Superior temporal gyrus (tissue), 1 donor: ENCODE results near the gene ARHGEF3.

Experiments
- DNase-seq: peaks from one replicate; pipeline ENCODE4 v3.0.0-alpha.2; 2016; ENCODE audit errors: extremely low spot score

ARHGEF3 gene

DNA sequence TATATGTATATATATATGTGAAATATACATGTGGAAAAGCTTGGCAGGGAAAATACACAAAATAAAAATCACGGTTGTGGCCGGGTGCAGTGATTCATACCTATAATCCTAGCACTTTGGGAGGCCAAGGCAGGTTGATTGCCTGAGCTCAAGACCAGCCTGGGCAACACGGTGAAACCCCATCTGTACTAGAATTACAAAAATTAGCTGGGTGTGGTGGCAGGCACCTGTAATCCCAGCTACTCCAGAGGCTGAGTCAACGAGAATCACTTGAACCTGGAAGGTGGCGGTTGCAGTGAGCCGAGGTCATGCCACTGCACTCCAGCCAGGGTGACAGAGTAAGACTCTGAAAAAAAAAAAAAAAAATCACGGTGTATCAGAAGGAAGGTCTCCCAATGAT, 20.8 kb upstream of the ARHGEF3 start:
- no peak for DNase-seq

- no peak for DNase-seq
Observed at GRCh38 chr3:56819016-56819809, 17.5 kb upstream of the ARHGEF3 start.

DNA sequence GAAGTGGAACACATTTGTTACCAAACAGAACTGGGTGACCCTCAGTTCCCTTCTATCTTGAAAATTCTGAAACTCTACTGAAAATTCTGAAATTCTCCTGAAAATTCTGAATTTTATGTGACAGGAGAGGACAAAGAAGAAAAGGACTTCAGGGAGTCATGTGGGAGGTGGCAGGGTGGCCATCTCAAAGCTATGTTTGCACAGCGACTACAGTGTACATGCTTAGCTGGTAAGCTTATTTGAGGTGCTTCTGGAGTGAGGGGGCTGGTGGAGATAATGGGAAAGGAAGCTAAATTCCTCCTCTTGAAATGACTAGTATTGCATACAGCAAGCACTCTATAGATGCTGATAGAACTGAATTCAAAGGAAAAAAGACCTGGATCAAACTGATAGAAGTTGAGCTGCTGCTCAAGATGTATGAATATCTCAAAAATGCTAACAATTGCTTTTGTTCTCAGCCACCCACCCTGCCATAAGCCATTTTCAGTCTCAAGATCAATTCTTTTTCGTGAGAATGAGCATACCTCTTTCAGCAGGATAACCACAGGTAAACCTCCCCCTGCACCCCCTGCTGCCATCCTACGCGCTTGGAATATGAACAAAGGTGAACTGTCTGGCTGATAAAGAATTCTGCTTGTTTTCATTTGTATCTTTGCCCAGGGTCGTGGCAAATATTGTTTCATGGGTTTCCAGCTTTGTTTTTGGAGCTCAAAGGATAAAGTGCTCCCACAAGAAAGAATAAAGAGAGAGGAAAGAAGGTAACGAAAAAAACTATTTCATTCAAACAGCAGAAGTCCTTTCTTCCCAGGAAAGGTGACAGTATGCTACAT, 16.6 kb upstream of the ARHGEF3 start:
- no peak for DNase-seq

DNA sequence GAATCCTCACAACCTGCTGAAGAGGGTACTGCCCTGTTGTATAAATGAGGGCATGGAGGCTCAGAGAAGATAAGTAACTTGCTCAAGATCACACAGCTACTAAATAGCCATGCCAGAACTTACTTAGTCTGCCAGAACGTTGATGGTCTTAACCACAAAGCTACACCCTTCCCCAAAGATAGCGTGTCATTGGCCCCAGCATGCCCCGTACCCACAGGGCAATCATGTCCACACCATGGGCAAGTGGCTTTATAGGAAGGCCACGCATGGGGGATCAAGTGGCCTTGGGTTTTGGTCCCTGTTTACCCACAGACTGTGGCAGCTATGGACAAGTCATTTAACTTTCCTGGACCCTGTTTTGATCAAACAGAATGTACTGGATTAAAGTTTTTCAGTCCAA, 15.9 kb upstream of the ARHGEF3 start:
- DNase-seq, result no peak

- DNase-seq, result no peak
Observed at GRCh38 chr3:56816061-56816460, 14.3 kb upstream of the ARHGEF3 start.

- peak; percentile 17 for DNase-seq
Observed at GRCh38 chr3:56815589-56815988, 13.8 kb upstream of the ARHGEF3 start.

DNA sequence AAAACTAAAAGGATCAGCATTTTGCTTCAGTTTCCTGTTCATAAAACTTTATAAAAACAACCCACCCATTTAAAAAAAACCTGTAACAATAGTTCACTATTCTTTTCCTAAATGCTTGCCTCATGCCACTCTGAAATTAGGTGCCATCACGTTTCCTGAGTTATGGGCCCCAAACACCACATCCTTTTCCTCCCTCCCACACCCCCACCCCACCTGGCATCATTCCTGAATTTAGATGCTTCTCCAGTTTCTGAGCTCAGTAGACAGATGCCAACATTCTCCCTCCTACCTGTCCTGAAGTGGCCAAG, 11.9 kb upstream of the ARHGEF3 start:
- no peak for DNase-seq

- peak; percentile 24 for DNase-seq
Observed at GRCh38 chr3:56812754-56813652, 11.3 kb upstream of the ARHGEF3 start.

DNA sequence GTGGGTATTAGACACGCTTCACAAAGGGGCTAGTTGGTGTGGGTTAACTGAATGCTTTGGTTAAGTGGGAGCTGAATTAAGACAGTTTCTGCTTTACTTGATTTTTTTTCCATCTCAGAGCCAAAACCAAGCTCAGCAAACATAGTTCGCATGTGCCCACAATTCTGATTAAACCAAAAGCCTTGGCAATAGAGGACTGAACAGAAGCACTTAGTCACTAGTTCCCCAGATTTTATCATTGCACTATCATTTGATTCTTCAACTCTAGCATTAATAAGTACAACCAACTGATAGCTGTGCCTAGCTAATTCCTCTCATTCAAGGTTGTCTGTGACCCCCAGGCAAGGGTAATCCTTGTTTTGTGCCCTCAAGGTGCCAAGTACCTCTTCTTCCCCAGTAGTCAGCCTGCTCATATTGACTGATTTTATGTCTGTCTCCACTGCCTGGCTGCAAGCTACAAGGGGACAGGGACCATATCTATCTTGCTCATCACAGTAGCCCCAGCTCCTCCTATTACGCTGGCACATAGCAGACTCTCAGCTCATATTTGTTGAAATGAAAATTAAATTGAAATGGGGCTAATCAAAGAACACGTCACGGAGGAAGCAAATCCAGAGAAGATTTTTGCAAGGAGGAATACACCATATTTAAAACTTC, 9.9 kb upstream of the ARHGEF3 start:
- DNase-seq, result peak; percentile 13

GRCh38 chr3:56810577-56811545, 9.1 kb upstream of the ARHGEF3 start:
- no peak for DNase-seq

DNA sequence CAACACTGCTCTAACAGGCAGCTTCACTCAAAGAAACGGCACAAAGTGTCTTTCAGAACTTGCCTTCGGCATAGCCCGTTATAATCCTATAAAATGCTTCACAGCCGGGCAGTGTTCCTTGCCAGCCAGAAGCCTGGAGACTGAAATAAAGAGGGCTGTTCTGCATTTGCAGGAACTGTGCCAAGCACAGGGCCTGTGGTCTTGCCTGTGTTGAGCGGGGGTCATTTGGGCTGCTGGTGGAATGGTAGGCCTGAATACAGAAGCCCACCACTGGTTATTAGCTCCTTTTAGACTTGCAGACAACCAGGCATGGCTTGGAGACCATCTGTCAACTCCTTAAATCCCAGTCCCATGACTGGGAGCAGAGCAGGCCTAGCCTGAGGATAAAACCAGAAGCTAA, 4.7 kb upstream of the ARHGEF3 start:
- DNase-seq, result peak; percentile 80

DNA sequence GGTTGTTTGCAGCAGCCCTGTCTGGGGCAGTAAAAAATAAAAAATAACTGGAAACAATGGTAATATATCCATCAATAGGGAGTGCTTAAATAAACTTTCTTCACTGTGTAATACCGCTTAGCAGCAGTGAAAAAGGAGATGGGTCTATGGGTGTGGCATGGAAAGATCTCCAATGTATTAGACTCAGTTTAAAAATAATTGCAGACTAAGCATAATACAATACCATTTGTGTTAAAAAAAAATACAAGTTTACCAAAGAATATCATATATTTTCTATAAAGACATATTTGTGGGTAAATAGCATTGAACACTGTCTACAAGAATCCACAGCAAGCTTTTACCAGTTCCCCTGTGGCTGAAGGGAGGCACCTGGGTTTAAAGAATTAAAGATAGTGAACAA, 1.0 kb upstream of the ARHGEF3 start:
- DNase-seq, result no peak

DNA sequence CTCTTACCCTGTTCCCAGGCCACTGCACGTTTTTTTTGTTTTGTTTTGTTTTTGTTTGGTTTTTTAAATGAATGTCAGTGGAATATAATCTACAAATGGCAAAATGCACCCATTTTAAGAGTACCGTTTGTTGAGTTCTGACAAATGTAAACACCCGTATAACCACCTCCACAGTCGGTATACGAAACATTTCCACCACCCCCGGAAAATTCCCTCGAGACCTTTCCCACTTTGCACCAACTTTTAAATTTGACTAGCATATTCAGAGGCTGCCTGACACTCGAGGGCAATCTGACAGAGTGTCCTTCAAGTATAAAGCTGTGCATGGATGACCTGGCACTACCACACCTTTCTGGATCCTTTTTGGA, 613 bp upstream of the ARHGEF3 start:
- DNase-seq, result no peak

DNA sequence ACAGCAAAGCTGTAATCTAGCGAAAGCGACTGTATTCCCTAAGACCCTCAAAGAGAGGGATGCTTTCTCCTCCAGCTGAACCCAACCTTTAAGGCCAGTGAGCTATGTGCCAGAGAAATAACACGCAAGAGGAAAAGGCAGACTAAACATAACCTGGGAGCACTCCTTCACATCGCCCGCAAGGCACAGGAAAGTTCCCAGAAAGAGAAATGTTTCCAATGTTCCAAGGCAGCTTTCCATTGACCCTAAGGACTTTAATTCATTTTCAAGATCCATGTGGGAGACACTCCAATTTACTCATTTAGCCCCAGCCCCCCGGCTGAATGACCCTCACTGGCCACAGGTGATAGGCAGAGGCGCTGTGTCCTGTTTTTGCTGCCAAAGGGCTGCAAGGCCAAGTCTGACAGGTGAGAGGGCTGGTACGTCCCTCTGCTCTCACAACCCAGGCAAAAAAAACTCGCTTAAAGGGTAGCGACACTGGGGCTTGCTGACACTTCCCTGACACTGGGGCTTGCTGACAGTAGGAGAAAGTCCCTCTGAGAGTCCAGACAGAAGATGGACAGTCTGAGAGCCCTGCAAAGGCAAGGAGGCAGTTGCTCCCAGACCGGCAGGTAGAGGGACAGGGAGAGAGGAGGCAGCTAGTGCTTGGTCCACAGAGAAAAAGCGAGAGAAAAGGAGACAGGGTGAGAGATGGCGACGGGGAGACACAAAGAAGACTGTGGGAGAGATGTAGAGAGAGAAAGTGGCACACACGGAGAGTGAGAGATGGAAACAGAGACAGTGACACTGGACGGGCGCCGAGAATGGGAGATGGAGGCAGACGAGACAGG, 702 bp downstream of the ARHGEF3 start:
- peak; percentile 68 for DNase-seq

DNA sequence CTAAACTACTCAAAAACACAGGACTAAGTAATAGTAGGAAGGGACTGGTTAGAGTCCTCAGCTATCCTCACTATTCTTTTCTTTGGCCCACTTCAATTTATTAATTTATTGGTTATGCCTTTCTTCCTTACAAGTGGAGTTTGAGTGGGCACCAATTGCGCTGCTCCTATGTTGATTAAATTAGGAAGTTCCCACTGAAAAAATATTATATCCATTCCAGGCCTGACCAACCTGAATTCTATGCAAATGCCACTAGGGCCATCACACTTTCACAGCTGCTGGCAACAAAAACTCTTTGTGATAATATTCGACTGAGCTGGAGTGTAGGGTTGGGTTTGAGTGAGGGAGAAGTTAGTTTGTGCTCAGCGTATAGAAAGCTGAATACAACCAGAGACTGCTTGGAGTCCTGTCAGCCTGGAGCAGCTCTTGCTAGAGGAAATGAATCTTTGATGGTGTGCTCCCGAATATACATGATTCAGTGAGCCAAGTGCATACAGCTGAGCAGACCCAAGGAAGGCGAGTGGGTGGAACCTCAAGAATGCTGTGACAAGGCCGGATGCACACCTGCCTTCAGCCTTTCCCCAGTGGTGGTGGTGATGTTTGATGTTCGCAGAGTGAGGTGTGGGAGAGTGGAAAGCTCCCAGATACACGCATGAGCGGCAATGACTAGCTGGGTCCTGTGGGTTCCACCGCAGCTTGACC, 1.5 kb downstream of the ARHGEF3 start:
- DNase-seq, result peak; percentile 77

- DNase-seq, result peak; percentile 99
Observed at GRCh38 chr3:56799251-56799882, 2.4 kb downstream of the ARHGEF3 start.

GRCh38 chr3:56796996-56797395, 4.8 kb downstream of the ARHGEF3 start:
- no peak for DNase-seq

GRCh38 chr3:56796202-56796601, 5.5 kb downstream of the ARHGEF3 start:
- no peak for DNase-seq

DNA sequence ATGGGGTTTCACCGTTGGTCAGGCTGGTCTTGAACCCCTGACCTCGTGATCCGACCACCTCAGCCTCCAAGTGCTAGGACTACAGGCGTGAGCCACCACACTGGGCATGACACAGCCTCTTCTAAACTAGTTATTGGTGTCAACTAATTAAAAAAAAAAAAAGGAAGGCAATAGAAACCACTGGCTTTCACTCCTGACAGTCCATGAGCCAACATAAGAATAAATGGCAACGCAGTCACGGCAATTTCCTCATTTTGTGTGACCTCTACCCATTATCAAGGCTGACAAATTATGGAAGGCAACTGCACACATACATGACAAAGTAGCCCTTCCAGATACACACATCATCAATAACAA, 5.9 kb downstream of the ARHGEF3 start:
- DNase-seq, result no peak
